ENCODE results near the gene SYK.

SYK gene

DNA sequence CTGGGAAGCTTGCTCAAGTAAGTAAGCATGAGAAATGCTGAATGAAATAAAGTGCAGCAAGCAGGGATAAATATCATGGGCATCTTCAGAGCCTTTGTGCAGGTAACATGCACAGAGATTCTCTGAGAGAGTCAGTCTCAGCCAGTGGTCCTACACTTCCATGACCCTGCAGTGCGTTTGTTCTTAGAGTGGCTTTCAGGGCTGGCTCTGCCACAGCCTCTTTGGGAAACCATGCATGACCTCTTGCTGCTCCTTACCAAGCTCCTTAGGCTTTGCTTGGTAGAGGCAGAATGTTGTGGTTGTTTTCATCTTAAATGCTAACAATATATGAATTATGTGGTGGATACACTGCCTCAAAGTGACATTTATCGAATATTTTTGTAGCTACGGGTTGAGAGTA, 5.4 kb downstream of the SYK start:
- TF ChIP-seq, protein P1, sequence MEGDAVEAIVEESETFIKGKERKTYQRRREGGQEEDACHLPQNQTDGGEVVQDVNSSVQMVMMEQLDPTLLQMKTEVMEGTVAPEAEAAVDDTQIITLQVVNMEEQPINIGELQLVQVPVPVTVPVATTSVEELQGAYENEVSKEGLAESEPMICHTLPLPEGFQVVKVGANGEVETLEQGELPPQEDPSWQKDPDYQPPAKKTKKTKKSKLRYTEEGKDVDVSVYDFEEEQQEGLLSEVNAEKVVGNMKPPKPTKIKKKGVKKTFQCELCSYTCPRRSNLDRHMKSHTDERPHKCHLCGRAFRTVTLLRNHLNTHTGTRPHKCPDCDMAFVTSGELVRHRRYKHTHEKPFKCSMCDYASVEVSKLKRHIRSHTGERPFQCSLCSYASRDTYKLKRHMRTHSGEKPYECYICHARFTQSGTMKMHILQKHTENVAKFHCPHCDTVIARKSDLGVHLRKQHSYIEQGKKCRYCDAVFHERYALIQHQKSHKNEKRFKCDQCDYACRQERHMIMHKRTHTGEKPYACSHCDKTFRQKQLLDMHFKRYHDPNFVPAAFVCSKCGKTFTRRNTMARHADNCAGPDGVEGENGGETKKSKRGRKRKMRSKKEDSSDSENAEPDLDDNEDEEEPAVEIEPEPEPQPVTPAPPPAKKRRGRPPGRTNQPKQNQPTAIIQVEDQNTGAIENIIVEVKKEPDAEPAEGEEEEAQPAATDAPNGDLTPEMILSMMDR (IDR thresholded peaks at IDR 0.05; ENCODE audit: borderline replicate concordance, insufficient read depth, low read depth, low read length), result no peak
- H3K4me3 ChIP-seq (ENCODE audit: low read depth, low read length), result no peak overlapping the region

DNA sequence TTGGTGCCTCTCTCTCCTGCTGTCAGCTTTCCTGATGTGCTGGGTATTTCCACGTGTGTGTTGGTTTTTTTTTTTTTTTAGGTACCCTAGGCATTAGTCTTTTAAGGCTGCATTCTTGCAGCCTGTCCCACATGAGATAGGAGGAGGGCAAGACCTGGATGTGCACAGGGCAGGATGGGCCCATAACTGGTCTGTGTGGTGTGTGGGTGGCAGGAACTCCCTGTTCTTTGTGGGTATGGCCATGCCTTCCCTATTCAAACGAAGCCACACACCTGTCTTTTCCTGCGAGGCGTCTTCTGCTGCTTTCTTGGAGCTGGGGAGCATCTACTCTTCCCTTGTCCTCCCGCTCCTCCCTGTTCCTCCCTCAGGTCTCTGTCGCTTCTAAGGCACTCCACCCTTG, 6.8 kb downstream of the SYK start:
- TF ChIP-seq, protein P1 (IDR thresholded peaks at IDR 0.05; ENCODE audit: borderline replicate concordance, insufficient read depth, low read depth, low read length), result no peak
- H3K4me3 ChIP-seq (ENCODE audit: low read depth, low read length), result peak overlapping the region; percentile 17

DNA sequence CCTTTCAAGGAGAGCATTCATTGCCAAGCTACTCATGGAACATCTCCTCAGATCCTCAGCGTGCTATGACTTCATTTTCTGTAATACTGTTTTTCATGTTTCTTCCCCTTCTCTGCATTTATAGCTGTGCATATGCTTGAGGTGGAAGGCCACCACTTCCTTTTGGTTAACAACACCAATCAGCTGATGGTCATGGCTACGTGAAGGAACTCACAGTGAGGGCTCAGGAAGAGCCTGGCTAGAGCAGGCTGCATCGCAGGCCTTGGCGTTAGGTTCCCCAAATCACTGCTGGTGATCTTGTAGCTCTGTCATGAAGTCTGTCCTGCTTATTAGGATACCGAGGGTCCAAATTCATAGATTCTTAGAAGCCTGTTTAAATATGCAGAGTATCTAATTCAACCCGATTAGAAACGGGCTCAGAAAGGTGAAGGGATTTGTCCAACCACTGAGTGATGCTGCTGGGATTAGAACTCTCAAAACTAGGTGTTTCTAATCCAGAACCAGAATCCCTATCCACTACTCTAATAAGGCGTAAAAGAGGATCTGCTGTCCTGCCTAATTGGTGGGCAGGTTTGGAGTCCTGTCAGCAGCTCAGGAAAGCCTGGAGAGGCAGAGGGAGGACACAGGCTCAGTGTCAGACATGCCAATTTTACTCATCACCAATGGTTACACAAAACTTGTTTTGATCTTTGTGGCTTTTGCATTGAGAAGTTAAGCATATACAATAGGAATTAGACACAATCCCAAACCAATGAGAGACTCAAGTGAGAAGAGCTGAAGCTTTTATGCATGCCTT, 7.5 kb downstream of the SYK start:
- no peak overlapping the region for H3K4me3 ChIP-seq (ENCODE audit: low read depth, low read length)

DNA sequence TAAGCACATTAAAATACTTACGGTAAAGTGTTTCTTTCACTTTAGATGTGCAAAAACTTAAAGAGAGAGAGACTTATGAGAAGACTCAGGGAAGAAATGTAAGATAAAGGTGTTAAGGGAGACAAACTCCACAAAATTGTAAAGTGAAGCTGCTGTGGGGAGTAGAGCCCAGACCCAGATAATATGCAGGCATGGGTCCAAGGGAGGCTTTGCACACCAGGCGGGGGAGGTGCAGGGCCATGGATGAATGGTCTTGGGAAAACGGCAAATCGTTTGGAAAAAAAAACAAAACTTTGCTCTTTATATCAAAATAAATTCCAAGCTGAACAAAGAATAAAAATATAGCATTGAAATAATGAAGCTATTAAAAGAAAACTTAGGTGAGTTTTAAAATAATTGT, 9.1 kb downstream of the SYK start:
- TF ChIP-seq, protein P1 (IDR thresholded peaks at IDR 0.05; ENCODE audit: borderline replicate concordance, insufficient read depth, low read depth, low read length), result no peak
- no peak overlapping the region for H3K4me3 ChIP-seq (ENCODE audit: low read depth, low read length)

More for the DNA sequence above, 7.5 kb downstream of the SYK start:
- TF ChIP-seq, protein P1 (IDR thresholded peaks at IDR 0.05; ENCODE audit: borderline replicate concordance, insufficient read depth, low read depth, low read length), result no peak

DNA sequence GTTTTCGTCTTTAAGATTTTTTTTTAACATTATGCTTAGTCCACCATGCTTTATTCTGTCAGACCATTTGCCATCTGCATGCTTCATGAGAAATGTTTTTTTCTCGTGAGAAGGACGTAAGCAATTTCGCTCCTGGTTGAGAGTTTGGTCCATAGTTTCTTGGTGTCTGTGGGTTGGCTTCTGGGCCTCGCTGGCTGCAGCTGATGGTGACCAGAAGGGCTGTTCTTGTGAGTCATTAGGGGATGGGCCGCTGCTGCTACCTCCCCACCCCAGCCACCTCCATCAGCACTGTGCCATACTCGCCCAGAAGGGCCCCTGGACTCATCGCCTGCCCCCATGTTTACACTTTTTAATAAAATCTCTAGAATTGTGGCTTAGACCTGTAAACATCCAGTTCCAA, 11.4 kb downstream of the SYK start:
- TF ChIP-seq, protein P1 (IDR thresholded peaks at IDR 0.05; ENCODE audit: borderline replicate concordance, insufficient read depth, low read depth, low read length), result no peak
- H3K4me3 ChIP-seq (ENCODE audit: low read depth, low read length), result no peak overlapping the region

DNA sequence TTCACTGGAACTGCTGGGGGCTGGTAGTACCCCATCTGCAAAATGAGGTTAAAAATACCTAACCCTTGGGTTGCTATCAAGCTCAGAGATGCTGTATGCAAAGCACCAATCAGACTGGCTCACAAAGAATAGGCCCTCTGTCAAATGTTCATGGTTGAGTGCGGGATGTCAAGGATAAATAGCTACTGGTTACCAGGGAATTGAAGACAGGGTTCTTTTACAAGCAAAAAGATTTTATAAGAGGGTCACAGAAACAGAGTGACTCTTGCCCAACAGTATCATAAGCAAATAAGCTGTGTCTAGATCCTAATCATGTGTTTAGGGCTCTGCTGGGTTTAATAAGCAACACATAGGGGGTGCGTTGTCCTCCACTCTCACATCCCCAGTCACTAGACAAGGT, 11.9 kb downstream of the SYK start:
- TF ChIP-seq, protein P1 (IDR thresholded peaks at IDR 0.05; ENCODE audit: borderline replicate concordance, insufficient read depth, low read depth, low read length), result no peak
- H3K4me3 ChIP-seq (ENCODE audit: low read depth, low read length), result no peak overlapping the region

DNA sequence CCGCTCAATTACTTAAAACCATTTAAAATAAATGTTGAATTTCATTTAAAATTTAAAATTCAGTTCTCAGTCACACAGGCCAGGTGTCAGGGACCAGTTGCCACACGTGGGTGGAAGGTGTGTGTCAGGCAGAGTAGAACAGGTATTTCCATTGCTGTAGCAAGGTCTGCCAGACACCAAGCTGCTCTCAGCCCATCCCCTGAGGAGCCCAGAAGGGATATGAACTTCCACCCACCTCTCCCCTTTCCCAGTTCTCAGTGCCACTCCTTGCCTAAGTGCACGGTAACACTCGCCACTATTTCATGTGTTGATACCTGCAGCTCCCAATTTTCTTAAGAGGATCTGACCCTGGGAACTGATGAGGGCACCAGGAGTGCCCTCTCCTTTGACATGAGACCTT, 12.7 kb downstream of the SYK start:
- no peak overlapping the region for H3K4me3 ChIP-seq (ENCODE audit: low read depth, low read length)
- TF ChIP-seq, protein P1 (IDR thresholded peaks at IDR 0.05; ENCODE audit: borderline replicate concordance, insufficient read depth, low read depth, low read length), result no peak
